ENCODE results near the gene RSRP1.
"Not testable (repeated sequence)": the region's sequence is repeated elsewhere in the genome, so short reads cannot be mapped to it uniquely, and the experiment has no call there.

The RSRP1 gene

GRCh38 chr1:25255706-25256577, 8.7 kb upstream of the RSRP1 start:
- no peak for DNase-seq

GRCh38 chr1:25253911-25254310, 6.7 kb upstream of the RSRP1 start:
- no peak for DNase-seq

- DNase-seq = no peak
These were observed 838 bp upstream of the RSRP1 start for GRCh38 chr1:25247829-25248754.

GRCh38 chr1:25246600-25247023, 642 bp downstream of the RSRP1 start:
- DNase-seq = peak; percentile 39

GRCh38 chr1:25245809-25246599, 1.2 kb downstream of the RSRP1 start:
- DNase-seq = no peak

- DNase-seq = no peak
These were observed 1.9 kb downstream of the RSRP1 start for GRCh38 chr1:25245393-25245792.

- no peak for DNase-seq
These were observed 3.3 kb downstream of the RSRP1 start for GRCh38 chr1:25243907-25244306.

- DNase-seq = peak; percentile 78
These were observed 7.3 kb downstream of the RSRP1 start for GRCh38 chr1:25239681-25240541.

GRCh38 chr1:25238046-25238445, 9.2 kb downstream of the RSRP1 start:
- no peak for DNase-seq

- DNase-seq = not testable (repeated sequence)
These were observed 11.0 kb downstream of the RSRP1 start for GRCh38 chr1:25236261-25236660.

GRCh38 chr1:25235411-25235810, 11.8 kb downstream of the RSRP1 start:
- not testable (repeated sequence) for DNase-seq

GRCh38 chr1:25232866-25233784, 14.1 kb downstream of the RSRP1 start:
- DNase-seq = peak; percentile 42

- DNase-seq = peak; percentile 90
These were observed 15.0 kb downstream of the RSRP1 start, which contains the start of gene SYF2 for GRCh38 chr1:25232027-25232865. Gene SYF2 (minus strand): TSS chr1:25232502. CDS start chr1:25232467, 35 bp downstream.

- no peak for DNase-seq
These were observed 23.8 kb downstream of the RSRP1 start for GRCh38 chr1:25223471-25223870.

- DNase-seq = no peak
These were observed 24.6 kb downstream of the RSRP1 start for GRCh38 chr1:25222606-25223005.

GRCh38 chr1:25220666-25221065, 26.6 kb downstream of the RSRP1 start:
- no peak for DNase-seq

GRCh38 chr1:25219661-25220251, 27.5 kb downstream of the RSRP1 start:
- DNase-seq = no peak

GRCh38 chr1:25217598-25218232, 29.5 kb downstream of the RSRP1 start:
- DNase-seq = no peak

GRCh38 chr1:25217015-25217414, 30.2 kb downstream of the RSRP1 start:
- DNase-seq = no peak
